22Rv1 (cell line): ENCODE measurements around the gene TP53AIP1.

ENCODE experiments used
- H3K27ac ChIP-seq: fragments of 450-650 bp; 2 replicates; pipeline ENCODE4 v1.5.1; 2017
- ZFX ChIP-seq: fragments of 450-650 bp; IDR thresholded peaks from 2 replicates; pipeline ENCODE4 v1.6.1; 2017; ENCODE audit warnings: antibody characterized with exemption, borderline replicate concordance
- TF ChIP-seq, protein P1 (sequence below): fragments of 450-650 bp; IDR thresholded peaks from 2 replicates; pipeline ENCODE4 v1.5.1; 2017; ENCODE audit warnings: mild to moderate bottlenecking

The TP53AIP1 gene

DNA sequence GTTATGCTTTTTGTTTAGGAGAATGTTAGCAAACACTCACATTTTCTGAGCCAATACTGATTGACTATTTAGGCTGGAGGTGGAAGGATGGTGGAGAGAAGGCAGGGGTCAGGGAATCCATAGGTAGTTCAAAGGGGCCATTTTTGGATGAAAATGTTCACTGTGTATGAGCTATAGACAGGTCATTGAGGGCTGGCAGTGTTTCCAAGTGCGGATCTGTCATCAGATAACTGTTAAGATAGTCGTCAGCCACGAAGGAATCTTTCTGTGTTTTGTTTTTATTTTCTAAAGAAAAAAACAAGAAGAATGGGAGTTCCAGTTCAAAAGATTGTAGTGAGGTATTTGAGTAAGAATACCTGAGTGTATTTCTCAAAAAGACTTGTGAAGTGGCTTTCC is 48.4 kb downstream of the TP53AIP1 start:
- TF ChIP-seq, protein P1, sequence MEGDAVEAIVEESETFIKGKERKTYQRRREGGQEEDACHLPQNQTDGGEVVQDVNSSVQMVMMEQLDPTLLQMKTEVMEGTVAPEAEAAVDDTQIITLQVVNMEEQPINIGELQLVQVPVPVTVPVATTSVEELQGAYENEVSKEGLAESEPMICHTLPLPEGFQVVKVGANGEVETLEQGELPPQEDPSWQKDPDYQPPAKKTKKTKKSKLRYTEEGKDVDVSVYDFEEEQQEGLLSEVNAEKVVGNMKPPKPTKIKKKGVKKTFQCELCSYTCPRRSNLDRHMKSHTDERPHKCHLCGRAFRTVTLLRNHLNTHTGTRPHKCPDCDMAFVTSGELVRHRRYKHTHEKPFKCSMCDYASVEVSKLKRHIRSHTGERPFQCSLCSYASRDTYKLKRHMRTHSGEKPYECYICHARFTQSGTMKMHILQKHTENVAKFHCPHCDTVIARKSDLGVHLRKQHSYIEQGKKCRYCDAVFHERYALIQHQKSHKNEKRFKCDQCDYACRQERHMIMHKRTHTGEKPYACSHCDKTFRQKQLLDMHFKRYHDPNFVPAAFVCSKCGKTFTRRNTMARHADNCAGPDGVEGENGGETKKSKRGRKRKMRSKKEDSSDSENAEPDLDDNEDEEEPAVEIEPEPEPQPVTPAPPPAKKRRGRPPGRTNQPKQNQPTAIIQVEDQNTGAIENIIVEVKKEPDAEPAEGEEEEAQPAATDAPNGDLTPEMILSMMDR, result no peak
- TF ChIP-seq ZFX, result no peak
- no peak overlapping the region for H3K27ac ChIP-seq

DNA sequence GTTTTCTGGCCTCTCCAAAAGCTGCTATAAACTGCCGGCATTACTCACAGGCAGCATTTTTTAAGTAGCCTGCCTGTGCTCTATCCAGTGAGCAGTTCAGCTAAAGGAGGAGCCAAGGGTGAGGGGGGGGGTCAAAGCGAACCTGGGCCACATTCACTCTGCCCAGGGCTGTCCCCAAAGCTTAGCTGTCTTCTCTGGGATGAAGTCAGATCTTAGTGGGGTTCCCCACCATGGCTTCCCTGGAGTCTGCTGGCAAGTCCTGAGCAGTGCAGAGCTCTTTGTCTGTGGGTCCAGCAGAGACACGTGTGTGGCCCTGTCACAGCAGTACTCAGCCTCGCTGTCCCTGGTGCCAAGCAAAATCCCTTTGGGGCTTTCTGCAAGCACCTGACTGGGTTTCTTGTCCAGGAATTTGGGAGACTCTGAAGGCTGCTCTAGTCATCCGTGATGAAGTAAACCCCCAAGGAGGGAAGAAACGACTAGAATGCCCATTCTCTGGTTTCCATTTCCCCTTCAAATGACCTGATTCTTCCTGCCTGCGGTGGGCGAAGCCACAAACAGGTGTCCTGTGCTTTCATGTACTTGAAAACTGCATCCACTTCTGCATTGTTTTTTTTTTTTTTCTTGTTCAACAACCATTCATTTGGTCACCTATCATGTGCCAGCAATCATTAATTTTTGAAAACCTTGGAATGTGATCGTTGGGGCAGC is 48.9 kb downstream of the TP53AIP1 start:
- TF ChIP-seq ZFX, result no peak
- TF ChIP-seq, protein P1, result no peak
- H3K27ac ChIP-seq, result no peak overlapping the region

DNA sequence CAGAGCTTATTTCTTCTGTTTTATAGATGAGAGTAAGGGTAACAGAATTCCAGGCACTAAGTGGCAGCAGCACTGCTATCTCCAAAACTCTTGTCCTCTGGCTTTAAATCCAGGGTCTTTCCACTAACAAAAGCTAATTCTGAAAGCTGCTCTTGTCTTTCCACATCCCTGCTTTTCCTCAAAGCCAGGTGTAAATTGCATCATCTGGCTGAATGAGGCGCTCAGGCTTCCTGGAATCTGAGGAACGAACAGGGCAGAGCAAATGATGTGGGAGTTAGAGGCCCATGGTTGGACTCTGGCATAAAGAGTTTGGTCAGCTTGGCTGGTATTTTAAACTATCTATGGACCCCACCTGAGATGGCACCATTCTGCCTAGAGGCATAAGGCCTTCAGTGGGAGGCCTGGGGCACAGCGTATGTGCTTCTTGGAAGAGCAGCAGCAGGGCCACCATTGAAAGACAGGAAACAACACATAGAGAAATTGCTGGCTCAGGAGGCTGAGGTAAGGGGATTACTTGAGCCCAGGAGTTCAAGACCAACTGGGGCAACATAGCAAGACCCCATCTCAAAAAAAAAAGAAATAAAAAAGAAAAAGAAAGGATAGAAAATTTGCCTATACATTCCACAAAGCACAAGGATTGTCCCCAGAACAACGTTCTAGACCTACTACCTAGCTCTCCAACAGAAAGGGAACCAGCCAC is 49.7 kb downstream of the TP53AIP1 start:
- H3K27ac ChIP-seq, result no peak overlapping the region
- no peak for TF ChIP-seq ZFX
- TF ChIP-seq, protein P1, result no peak

DNA sequence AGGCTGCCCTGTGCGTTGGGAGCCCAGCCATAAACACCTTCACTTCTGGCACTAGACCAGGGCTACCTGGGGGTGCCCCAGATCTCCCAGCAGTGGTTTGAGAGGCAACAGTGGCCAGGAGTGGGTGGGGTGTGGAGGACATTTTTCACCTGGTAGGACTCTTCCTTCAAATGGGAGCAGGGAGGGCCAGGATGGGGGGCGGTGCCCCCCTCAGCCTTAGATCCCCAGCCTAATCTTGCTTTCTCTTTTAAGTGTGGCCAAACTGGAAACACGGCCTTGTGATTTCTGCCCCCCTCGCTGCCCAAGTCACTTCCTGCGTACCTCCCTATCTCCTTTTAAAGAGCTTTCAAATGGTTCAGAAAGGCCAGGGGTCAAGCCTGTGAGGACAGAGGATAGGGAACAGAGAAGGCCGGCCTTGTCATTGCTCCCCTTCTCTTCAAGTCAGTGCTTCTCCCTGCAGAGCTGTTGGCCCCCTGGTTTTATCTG is 50.7 kb downstream of the TP53AIP1 start:
- H3K27ac ChIP-seq, result no peak overlapping the region
- TF ChIP-seq, protein P1, result no peak
- no peak for TF ChIP-seq ZFX

DNA sequence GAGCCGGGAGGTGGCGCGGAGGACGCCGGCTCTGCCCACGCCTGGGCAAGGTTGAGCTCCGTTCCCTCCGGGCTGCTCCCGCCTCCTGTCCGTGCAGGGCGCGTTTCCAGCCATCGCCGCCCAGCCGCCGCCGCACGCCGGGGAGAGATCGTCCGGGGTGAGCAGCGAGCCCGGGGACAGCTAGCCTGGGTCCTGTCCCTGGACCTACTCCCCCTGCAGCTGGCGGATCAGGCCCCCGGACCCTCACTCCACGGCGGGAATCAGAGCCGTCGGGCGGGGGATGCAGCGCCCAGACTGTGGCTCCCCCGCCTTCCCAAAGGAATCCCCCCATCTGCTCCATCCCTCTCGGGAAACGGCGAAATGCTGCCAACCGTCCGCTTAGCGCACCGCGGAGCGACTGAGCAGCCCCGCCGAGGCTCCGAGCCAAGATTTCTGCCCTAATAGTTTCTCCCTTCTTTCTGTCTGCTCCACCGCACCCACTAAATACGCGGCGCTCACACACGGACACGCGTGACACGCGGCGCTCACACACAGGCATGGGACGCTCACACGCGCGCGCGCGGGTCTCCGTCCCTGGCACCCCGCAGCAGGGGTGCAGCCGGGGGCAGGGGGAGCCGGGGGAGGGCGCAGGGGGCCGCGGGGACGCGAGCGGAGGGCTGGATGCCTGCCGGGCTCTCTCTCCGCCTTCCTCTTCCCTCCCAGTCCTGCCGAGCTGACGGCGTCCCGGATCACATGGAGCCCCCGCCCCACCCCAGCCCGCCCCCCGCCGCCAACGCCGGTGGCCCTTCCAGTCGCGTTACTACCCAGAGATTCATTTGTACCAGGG is 51.9 kb downstream of the TP53AIP1 start, which contains the start of gene KCNJ5:
KCNJ5 (plus strand) TSS at position 814 of the 826 bp plus-strand sequence. CDS start 19,918 bp downstream, outside the sequence.
- TF ChIP-seq ZFX, result no peak
- TF ChIP-seq, protein P1, result no peak
- no peak within 1 kb of the TSS for H3K27ac ChIP-seq

DNA sequence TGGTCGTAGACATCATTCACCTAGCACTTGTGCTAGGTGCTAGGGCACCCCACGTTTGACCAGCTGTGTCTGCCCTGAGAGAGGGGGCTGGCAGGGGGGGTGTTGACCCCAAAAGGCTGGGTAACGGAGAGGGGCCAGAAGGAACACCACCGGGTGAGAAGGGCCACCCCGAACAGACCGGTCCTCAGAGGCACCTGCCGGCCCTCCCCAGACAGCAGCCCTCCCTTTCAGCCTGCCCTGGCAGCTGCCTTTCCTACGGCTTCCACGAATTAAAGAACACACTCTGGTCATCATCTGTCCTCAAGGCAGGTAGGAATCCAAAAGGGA is 52.5 kb downstream of the TP53AIP1 start:
- TF ChIP-seq, protein P1, result no peak
- no peak for TF ChIP-seq ZFX
- no peak overlapping the region for H3K27ac ChIP-seq
